Muscle layer of duodenum (tissue), 2 donors: ENCODE measurements around the gene RPGRIP1.
"Not testable (repeated sequence)": the region's sequence is repeated elsewhere in the genome, so short reads cannot be mapped to it uniquely, and the experiment has no call there.

Experiments used
- H3K27ac ChIP-seq: one replicate; pipeline ENCODE4 v1.7.0; 2013; ENCODE audit warnings: mild to moderate bottlenecking, low read length
- H3K27me3 ChIP-seq: one replicate; pipeline ENCODE4 v1.7.0; 2013; ENCODE audit warnings: low read depth, mild to moderate bottlenecking, control low read depth, low read length
- H3K36me3 ChIP-seq, 2 donors: one replicate each; pipeline ENCODE4 v1.7.0; 2013; ENCODE audit warnings: low read length in 2 of 2, control low read depth in 1 of 2, mild to moderate bottlenecking in 1 of 2; ENCODE audit not compliant: insufficient read depth in 2 of 2, control insufficient read depth in 1 of 2
- H3K4me1 ChIP-seq, 2 donors: one replicate each; pipeline ENCODE4 v1.7.0; 2013; ENCODE audit warnings: low read length in 2 of 2, mild to moderate bottlenecking in 2 of 2, control low read depth in 1 of 2, moderate library complexity in 1 of 2; ENCODE audit not compliant: insufficient read depth in 2 of 2, control insufficient read depth in 1 of 2
- H3K4me3 ChIP-seq, 2 donors: one replicate each; pipeline ENCODE4 v1.7.0; 2013; ENCODE audit warnings: low read length in 2 of 2, low read depth in 1 of 2, mild to moderate bottlenecking in 1 of 2
- H3K9me3 ChIP-seq, 2 donors: one replicate each; pipeline ENCODE4 v1.7.0; 2013; ENCODE audit warnings: low read length in 2 of 2, control low read depth in 1 of 2, mild to moderate bottlenecking in 1 of 2; ENCODE audit not compliant: control insufficient read depth in 1 of 2
- donor health status: healthy.

Gene RPGRIP1

GRCh38 chr14:21248338-21248737 lies 31.5 kb upstream of the RPGRIP1 start:
- peaks cover 30 to 33% of the 10 kb centered on the region in 2 donors for H3K36me3 ChIP-seq
- no peak overlapping the region for H3K4me3 ChIP-seq

GRCh38 chr14:21248739-21249411 lies 31.0 kb upstream of the RPGRIP1 start:
- Histone ChIP-seq H3K9me3 (no peaks in the 10 kb centered on the region), H3K27ac (no peak overlapping the region), H3K27me3 (no peaks in the 10 kb centered on the region), H3K4me3 (no peak overlapping the region), H3K36me3 (peaks cover 30 to 32% of the 10 kb centered on the region in 2 donors), H3K4me1 (peaks cover 0 to 24% of the 10 kb centered on the region in 2 donors)

More at GRCh38 chr14:21248338-21248737, 31.5 kb upstream of the RPGRIP1 start:
- Histone ChIP-seq H3K27me3 (no peaks in the 10 kb centered on the region), H3K4me1 (peaks cover 0 to 20% of the 10 kb centered on the region in 2 donors), H3K9me3 (no peaks in the 10 kb centered on the region), H3K27ac (no peak overlapping the region)

- H3K9me3 ChIP-seq: no peaks in the 10 kb centered on the region
- no peaks in the 10 kb centered on the region for H3K27me3 ChIP-seq
- peaks cover 0 to 32% of the 10 kb centered on the region in 2 donors for H3K4me1 ChIP-seq
- H3K36me3 ChIP-seq: peaks cover 28 to 32% of the 10 kb centered on the region in 2 donors
- H3K4me3 ChIP-seq: no peak overlapping the region
- no peak overlapping the region for H3K27ac ChIP-seq
These were observed 28.7 kb upstream of the RPGRIP1 start for GRCh38 chr14:21251215-21251614.

- H3K27ac ChIP-seq: no peak overlapping the region
- H3K4me1 ChIP-seq: peaks cover 0 to 32% of the 10 kb centered on the region in 2 donors
- H3K27me3 ChIP-seq: no peaks in the 10 kb centered on the region
- H3K36me3 ChIP-seq: peaks cover 34 to 40% of the 10 kb centered on the region in 2 donors
- H3K9me3 ChIP-seq: no peaks in the 10 kb centered on the region
- no peak overlapping the region for H3K4me3 ChIP-seq
These were observed 27.7 kb upstream of the RPGRIP1 start for GRCh38 chr14:21252149-21252548.

- peaks cover 10 to 53% of the 10 kb centered on the region in 2 donors for H3K4me1 ChIP-seq
- no peak overlapping the region for H3K27ac ChIP-seq
- H3K27me3 ChIP-seq: no peaks in the 10 kb centered on the region
- no peaks in the 10 kb centered on the region for H3K9me3 ChIP-seq
- peaks cover 30 to 34% of the 10 kb centered on the region in 2 donors for H3K36me3 ChIP-seq
- no peak overlapping the region for H3K4me3 ChIP-seq
These were observed 24.3 kb upstream of the RPGRIP1 start for GRCh38 chr14:21255385-21256101.

GRCh38 chr14:21256102-21256447 lies 23.8 kb upstream of the RPGRIP1 start:
- H3K27ac ChIP-seq, H3K9me3 ChIP-seq, H3K27me3 ChIP-seq, H3K4me3 ChIP-seq: not testable (repeated sequence)
- Histone ChIP-seq H3K36me3 (peaks cover 26 to 31% of the 10 kb centered on the region in 2 donors), H3K4me1 (peaks cover 10 to 58% of the 10 kb centered on the region in 2 donors)

GRCh38 chr14:21256539-21257393 lies 23.1 kb upstream of the RPGRIP1 start:
- H3K36me3 ChIP-seq: peaks cover 19 to 33% of the 10 kb centered on the region in 2 donors
- H3K9me3 ChIP-seq: no peaks in the 10 kb centered on the region
- H3K27me3 ChIP-seq: no peaks in the 10 kb centered on the region
- peaks cover 10 to 65% of the 10 kb centered on the region in 2 donors for H3K4me1 ChIP-seq
- H3K27ac ChIP-seq: no peak overlapping the region
- no peak overlapping the region for H3K4me3 ChIP-seq

GRCh38 chr14:21257394-21257909 lies 22.4 kb upstream of the RPGRIP1 start:
- peaks cover 13 to 72% of the 10 kb centered on the region in 2 donors for H3K4me1 ChIP-seq
- no peaks in the 10 kb centered on the region for H3K27me3 ChIP-seq
- H3K4me3 ChIP-seq: no peak overlapping the region
- H3K27ac ChIP-seq: no peak overlapping the region
- no peaks in the 10 kb centered on the region for H3K9me3 ChIP-seq
- H3K36me3 ChIP-seq: peaks cover 24 to 39% of the 10 kb centered on the region in 2 donors

- H3K4me3 ChIP-seq: no peak overlapping the region
- H3K27ac ChIP-seq: no peak overlapping the region
- H3K27me3 ChIP-seq: no peaks in the 10 kb centered on the region
- H3K36me3 ChIP-seq: peaks cover 25 to 41% of the 10 kb centered on the region in 2 donors
- H3K4me1 ChIP-seq: peaks cover 16 to 76% of the 10 kb centered on the region in 2 donors
- H3K9me3 ChIP-seq: no peaks in the 10 kb centered on the region
These were observed 21.6 kb upstream of the RPGRIP1 start for GRCh38 chr14:21258005-21258888.
